NCI-H345 treated with DMSO at 0.1 percent for 48 hours (cell line): ENCODE results near the gene OLFM3.
A peak's percentile ranks its signal among the peaks of the same experiment; 100 is the strongest.

ENCODE experiments used
- DNase-seq: peaks from one replicate; lab custom pipeline; 2025; ENCODE audit not compliant: unreplicated experiment; lab: John Stamatoyannopoulos, UW

Gene OLFM3

DNA sequence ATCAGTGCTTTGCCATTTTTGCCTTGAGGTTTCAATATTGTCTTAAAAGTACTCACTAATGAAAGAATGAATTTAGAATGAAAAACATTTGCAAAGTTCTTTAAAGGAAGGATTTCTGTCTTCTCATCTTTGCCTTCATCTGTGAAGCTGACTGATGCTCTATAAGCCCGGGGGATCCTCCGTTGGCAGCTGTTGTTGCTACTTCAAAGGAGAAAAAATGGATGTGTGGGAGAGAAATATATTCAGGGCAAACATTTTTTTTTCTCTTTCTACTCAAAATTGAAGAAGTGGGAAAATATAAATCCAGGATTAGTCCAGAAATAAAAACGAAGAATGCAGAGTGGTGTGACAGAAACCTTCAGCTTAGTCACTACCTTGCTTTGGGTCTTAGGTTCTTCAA is 142.5 kb downstream of the OLFM3 start:
- DNase-seq: no peak

DNA sequence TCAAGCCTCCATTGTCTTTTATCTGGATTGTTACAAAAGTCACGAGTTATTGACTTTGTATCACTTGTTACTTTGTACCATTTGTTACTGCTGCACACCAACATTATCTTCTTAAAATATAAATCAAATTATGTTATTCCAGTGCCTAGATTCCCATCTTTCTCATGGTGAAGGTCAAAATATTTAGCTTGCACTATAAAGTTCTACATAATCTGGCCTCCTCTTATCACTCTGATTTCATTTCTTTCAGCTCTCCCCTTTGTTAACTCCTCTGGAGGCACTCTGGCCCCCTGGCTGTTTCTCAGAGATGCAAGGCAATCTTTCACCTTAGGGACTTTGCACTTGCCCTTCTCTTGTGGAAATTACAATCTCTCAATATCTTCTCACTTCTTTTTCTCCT is 143.8 kb downstream of the OLFM3 start:
- no peak for DNase-seq

DNA sequence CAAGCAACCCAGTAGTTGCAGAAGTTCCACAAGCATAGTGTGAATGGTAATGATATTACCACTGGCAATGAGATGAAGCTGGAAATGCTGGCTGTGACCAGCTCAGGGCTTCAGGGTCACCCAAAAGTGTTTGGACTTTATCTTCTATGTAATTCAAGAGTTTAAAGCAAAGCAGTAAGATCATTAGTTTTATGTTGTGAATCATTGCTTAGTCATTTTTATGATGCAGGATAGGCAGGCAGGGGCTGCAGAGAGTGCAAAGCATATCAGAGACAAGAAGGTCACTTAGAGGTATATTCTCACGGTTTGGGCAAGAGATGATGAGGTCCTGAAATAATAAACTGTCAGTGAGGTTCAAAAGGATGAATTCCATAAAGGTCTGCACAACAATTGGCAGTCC is 147.4 kb downstream of the OLFM3 start:
- DNase-seq: no peak

DNA sequence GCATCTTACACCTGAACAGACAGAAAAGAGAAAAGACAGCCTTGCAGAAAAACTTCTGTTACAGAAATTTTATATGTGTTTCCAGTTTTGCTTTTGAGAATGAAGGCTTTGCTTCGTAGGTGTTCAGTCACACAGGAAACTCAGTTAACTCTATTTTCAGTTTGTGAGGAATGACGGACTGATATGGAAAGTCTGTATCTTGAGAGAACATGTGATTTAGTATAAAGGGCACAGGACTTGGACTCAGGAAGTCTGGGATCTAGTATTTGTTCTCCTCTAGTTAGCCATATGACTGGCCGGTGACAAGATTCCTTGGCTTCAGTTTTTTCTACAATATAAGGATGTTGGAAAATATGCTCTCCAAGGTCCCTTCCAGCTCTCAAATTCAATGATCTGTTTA is 149.1 kb downstream of the OLFM3 start:
- no peak for DNase-seq

DNA sequence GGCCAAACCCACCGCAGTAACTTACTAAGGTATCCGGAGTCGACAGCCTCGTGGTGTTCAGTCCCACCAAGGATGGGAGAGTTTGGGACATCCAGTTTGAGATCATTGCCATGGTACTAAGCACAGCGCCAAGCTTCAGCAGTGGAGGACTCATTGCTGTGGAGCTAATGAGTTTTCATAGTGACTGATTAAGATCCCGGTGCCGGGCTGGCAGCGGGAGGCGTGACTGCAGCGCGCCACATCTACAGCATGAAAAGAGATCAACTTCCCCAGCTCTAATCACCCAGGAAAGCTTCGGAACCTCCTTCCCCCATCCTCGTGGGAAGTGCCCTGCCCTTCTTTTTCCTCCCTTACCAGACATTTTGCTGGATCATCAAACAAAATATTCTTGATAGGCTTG is 149.9 kb downstream of the OLFM3 start:
- no peak for DNase-seq

DNA sequence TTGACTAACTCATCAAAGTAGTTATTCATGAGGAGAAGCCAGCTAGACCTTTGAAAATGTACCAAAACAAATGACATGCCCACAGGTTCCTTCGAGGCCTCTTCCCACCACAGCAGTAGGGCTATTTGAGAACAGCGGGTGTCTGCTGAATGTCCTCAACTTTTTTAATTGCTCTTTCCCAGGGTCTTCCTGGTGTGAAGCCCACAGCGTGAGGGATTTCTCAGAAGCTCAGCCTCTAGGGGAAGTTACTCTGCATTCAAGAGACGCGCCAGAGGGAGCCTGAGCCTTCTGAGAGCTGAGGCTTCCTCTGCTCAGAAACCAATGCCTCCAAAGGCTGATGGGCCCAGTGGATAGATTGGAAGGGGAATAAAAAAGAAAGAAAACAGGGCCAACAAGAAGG is 153.6 kb downstream of the OLFM3 start:
- DNase-seq: no peak

DNA sequence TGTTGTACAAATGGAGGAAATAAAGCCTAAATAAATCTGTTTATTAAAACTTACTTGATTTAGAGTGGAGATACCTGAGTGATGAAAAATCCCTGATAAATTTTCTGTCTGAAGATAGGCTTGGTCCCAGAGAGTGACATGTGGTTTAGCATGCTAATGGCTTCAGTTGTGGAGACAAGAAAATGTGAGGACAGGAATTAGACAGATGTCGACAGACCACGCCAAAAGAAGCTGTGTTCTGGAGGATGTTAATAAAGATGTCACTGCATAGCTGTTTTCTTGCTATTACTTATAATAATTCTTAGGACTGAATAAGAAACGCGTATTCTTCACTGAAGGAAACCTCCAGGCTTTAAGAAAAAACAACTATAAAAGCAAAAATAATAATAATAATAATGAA is 154.9 kb downstream of the OLFM3 start:
- DNase-seq: no peak

DNA sequence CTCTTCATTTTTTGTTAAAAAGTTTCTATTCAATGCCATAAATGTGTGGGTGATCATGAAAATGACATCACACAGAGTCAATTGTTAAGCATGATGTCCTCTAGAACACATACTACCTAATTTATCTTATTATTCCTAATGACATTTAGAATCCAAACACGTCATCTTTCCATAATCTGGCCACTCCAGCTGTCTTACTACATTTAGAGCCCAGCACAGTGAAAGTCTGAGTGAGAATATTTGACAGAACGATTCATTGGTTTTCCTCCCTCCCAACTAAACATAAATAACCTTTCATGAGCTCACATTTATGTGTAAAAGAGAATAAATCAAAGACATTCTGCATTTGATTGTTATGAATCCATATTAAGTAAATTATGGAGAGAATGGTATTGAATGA is 160.7 kb downstream of the OLFM3 start:
- no peak for DNase-seq

DNA sequence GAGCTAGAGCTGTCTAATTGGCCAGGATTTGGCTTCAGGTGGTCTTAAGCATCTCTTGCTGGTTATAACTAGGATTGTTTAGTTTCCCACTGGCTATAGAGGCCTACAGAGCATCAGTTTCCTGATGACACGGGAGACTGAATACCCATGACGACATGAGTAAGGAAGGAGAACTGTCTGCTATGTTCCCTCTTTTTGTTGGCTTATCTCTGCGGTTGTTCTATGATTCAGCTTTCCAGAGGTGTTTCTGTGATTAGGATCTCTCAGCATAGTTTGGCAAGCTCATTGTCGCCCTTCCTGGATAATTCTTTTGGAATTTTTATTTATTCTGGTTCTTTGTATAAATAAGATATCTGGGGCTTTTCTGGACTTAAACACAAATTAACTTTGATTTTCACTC is 163.4 kb downstream of the OLFM3 start:
- DNase-seq: no peak

DNA sequence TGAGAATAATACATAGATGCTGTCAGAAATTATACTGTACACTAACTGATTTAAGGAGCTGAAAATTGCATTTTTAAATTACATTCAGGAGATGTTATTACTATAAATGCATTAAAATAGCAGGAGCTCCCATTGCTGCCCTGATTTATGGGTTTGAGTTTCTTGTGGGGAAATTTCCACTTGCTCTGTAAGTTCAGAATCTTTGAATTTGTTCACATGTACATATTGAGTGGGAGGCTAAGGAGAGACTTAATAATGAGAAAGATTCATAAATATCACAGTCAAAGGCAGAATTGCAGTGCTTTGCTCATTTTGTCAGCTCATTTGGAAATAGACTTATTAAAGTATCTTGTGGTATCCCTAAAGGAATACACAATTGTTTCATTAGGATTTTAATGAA is 170.3 kb downstream of the OLFM3 start:
- DNase-seq: no peak

DNA sequence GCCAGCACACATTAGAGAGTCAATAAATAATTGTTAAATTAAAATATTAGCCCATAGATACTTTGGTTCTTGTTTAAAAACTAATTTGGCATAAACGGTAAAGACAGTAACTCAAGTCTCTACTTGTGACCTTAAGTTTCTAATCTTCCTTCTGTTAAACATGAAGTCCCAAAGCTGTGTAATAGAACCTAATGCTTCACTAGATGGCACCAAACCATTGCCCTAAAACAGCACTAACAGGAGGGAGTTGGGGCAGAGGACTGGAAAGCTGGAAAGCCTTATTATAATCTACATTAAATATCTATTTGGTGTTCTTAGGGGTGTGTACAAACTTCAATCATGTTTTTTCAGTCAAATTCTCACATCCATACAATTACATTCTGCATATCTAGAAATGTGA is 176.7 kb downstream of the OLFM3 start:
- no peak for DNase-seq

DNA sequence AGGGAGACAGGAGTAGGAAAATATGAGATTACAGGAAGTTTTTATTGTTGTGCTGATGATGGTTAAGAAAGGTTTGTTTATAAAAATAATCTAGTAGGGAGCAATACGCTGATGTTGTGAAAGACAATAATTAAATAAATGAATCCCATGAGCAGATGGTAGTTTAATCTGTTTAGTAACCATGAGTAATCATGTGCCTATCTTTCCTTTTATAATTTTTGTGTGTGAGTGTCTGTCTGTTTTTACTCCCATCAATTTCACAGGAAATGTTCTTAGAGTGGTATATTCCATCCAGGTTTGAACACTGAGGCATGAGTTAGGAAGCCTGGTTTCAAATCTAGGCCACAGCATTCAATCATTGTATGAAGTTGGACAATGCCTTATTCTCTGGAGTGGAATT is 180.5 kb downstream of the OLFM3 start:
- DNase-seq: no peak

DNA sequence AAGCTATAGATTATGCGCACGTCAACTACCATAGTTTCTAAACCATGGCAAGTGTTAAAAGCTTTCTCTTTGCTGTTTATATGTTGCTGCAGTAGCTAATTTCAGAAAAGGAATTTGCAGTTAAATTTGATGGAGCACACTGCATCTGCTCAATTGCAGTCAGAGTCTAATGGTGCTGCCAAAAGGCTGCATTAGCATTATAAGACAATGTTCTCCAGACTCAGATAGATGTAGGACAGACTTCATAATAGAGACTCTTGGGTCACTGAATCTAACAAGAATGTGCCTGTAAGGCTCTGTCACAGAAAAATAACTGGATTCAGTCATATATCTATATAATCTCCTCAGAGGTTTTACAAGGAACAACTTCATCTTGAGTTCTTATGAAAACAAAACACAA is 198.3 kb downstream of the OLFM3 start:
- DNase-seq: no peak

DNA sequence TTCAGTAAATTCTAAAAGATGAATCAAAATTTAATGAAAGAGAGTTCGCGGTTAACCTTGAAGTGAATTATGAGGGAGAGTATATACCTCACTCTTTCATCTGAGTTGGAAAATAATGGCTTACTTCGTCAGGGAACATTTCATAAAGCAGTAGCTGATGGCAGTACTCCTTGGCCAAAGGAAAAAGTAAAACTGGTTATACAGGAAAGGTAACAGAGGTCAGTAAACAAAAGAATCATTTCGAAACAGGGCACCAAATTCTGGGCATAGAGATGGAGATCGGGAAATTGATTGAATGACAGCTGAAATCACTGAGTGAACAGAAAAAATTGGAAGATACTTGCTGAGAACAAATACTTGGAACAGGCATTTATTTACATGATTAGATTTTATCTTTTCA is 199.0 kb downstream of the OLFM3 start:
- no peak for DNase-seq

DNA sequence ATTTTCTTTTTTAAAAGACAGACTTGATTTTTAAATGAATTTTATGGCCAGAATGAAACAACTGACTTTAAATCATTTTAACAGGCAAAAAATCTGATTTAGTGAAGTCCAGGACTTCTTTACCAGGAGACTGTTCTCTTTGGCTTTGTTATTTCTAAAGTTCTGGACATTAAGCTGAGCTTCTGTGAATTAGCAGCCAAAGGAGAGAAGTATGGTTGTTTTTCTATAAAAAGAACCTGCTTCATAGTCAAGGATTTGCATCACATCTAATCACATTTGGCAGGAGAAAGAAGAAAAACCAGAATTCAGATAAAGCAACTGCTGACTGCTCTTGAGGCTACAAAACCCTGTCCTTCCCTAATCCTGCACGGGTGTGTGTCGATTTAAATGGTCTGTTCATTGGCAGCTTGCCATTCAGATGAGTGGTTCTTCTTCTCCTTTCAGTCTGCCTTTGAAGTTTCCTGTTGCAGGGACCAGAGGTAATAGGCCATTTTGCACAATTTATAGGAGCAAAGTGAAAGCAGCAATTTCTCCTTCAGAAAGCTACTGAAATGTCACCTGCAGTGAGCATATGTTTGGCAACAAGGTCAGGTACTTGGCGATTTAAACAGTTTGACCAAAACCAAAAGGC is 215.4 kb downstream of the OLFM3 start:
- DNase-seq: peak; percentile 97

DNA sequence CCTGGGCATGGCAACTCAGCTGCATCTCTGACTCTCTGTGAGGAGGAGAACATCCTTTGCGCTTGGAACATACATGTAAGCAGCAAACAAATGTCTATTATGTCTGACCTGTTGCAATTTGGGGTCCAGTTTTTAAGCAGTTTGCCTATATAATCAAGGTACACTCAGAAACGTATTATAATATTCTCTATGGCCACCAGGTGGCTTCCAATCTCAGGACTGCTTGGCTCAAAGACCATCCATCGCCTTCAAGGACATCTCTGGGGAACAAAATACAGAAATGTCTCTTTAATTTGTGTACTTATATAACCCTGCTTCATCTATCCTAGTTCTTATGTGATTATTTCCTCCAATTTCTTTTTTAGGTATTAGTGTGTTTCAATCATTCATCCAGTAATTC is 227.2 kb downstream of the OLFM3 start:
- no peak for DNase-seq

DNA sequence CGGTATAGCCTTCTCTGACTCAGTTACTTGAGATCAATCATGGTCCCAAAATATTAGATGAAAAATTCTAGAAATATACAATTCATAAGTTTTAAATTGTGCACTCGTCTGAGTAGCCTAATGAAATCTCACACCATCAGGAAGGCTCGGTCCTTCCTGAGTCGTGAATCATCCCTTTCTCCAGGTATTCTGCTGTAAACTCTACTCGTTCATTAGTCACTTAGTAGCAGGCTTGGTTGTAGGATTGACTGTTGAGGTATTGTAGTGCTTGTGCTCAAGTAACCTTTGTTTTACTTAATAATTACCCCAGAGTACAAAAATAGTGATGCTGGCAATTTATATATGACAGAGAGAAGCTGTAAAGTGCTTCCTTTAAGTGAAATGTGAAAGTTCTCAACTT is 238.7 kb downstream of the OLFM3 start:
- DNase-seq: no peak

DNA sequence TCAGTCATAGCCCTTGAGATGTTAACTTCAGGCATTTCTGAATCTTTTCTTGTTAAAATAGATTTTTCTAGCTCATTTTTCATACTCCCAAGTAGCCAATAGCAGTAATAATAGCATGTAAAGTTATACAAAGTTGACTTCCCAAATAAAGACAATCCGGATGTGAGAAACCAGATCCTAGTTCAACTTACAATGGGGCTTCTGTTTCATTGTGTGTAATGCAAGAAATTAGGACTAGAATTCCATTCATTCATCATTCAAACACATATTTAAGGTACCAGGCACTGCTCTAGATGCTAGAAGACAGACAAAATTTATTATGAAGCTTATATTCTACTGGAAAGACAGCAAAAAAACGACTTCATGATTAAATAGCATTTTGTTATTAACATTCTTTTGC is 240.3 kb downstream of the OLFM3 start:
- DNase-seq: no peak
